H1 (cell line): ENCODE results near the gene PAIP1. TPM values are rescaled to one million over a fixed set of nuclear protein-coding genes. Genes with fewer than 3 reads are reported as not detected.

Experiments
- CTCF ChIP-seq, 3 experiments: IDR thresholded peaks; 1 replicate in 2 of 3; 2 replicates in 1 of 3; pipeline versions ENCODE4 v1.5.1 to v1.6.1; 2011; ENCODE audit warnings: low read length in 3 of 3, mild to moderate bottlenecking in 3 of 3, inconsistent platforms in 2 of 3, low read depth in 1 of 3, moderate library complexity in 1 of 3; ENCODE audit not compliant: insufficient read depth in 1 of 3; ENCODE audit errors: control extremely low read depth in 1 of 3
- PHF8 ChIP-seq: fragments of 200-600 bp; sonication (generic); conservative IDR thresholded peaks from 2 replicates; pipeline ENCODE4 v1.7.1; 2012; ENCODE audit warnings: low read depth, mild to moderate bottlenecking, inconsistent platforms, low read length, moderate library complexity
- POLR2A ChIP-seq, 2 experiments: IDR thresholded peaks; 1 replicate in 1 of 2; 2 replicates in 1 of 2; pipeline ENCODE4 v1.6.1; 2011; ENCODE audit warnings: low read depth in 2 of 2, low read length in 2 of 2, mild to moderate bottlenecking in 2 of 2; ENCODE audit errors: control extremely low read depth in 1 of 2
- POLR2AphosphoS5 ChIP-seq: IDR thresholded peaks from 2 replicates; pipeline ENCODE4 v1.6.1; 2011; ENCODE audit warnings: low read depth, low read length
- SRF ChIP-seq: IDR thresholded peaks from 2 replicates; pipeline ENCODE4 v1.6.1; 2011; ENCODE audit warnings: mild to moderate bottlenecking, low read depth, low read length, moderate library complexity
- polyA plus RNA-seq, 7 experiments: library from polyadenylated mRNA; depleted of rRNA in 3 of 7; stranded (reverse) in 5 of 7; unstranded in 2 of 7; fragments of >200 nt in 5 of 7; fragments of 200-250 nt in 2 of 7; gene quantifications; 1 replicate in 5 of 7; 2 replicates in 1 of 7; 4 replicates in 1 of 7; pipeline versions ENCODE4 v1.2.1 to v1.2.3, GENCODE V29; 2011 to 2013; ENCODE audit warnings: missing spikeins in 2 of 7, mixed read lengths in 2 of 7
- total RNA-seq: library from RNA; stranded (reverse); fragmentation: NEBNext Ultra II Directional; extraction: Animal tissue kit (Norgen Biotek cat#: 25700); gene quantifications from 2 replicates; pipeline ENCODE4 v1.2.1, GENCODE V29; 2021

PAIP1 gene
- total and polyA plus RNA-seq, 2 of the 8 experiments (the other 6 are each of a cell fraction or from before 2014, with no cell fraction given): 62.9 to 89.5 TPM

GRCh38 chr5:43484106-43484849, 72.6 kb downstream of the PAIP1 start (continued):
- no peak; the same call in 1 of the 2 replicates for TF ChIP-seq POLR2AphosphoS5
- TF ChIP-seq SRF: no peak
- TF ChIP-seq POLR2A (IDR thresholded peaks at IDR 0.05; ENCODE audit: control extremely low read depth in 1 of 2, low read depth in 2 of 2, low read length in 2 of 2): peak; percentile 2 to 46; a peak in 2 of 3 replicates
- peak; percentile 56 for TF ChIP-seq PHF8
- peak; percentile 61 to 66 (median 63) for TF ChIP-seq CTCF (IDR thresholded peaks at IDR 0.05; ENCODE audit: control extremely low read depth in 1 of 3, insufficient read depth in 1 of 3, low read depth in 1 of 3, low read length in 3 of 3)
